Activated CD8-positive, alpha-beta memory T cell treated with anti-CD3 and anti-CD28 coated beads, Interleukin-2, amount 50 U/mL, for 24 hours (primary cell): ENCODE data around the gene GHRH.

Experiments
- DNase-seq: peaks from one replicate; pipeline ENCODE4 v3.0.0-alpha.2; 2020; ENCODE audit errors: extremely low read depth

Gene GHRH

GRCh38 chr20:37262505-37262904 is 891 bp upstream of the GHRH start:
- no peak for DNase-seq

GRCh38 chr20:37260923-37261322 is 691 bp downstream of the GHRH start:
- no peak for DNase-seq

- no peak for DNase-seq
These were observed 1.7 kb downstream of the GHRH start for GRCh38 chr20:37259865-37260264.

GRCh38 chr20:37259031-37259430 is 2.6 kb downstream of the GHRH start:
- no peak for DNase-seq

GRCh38 chr20:37257988-37258387 is 3.6 kb downstream of the GHRH start:
- DNase-seq = no peak

GRCh38 chr20:37257530-37257929 is 4.1 kb downstream of the GHRH start:
- DNase-seq = no peak

- no peak for DNase-seq
These were observed 5.3 kb downstream of the GHRH start for GRCh38 chr20:37256286-37256685.

GRCh38 chr20:37254114-37254878 is 7.3 kb downstream of the GHRH start:
- DNase-seq = no peak

GRCh38 chr20:37253087-37253486 is 8.5 kb downstream of the GHRH start:
- no peak for DNase-seq

GRCh38 chr20:37251825-37252477 is 9.7 kb downstream of the GHRH start:
- no peak for DNase-seq

GRCh38 chr20:37249304-37249703 is 12.3 kb downstream of the GHRH start:
- no peak for DNase-seq

GRCh38 chr20:37247547-37247946 is 14.1 kb downstream of the GHRH start:
- DNase-seq = no peak

GRCh38 chr20:37246736-37247135 is 14.9 kb downstream of the GHRH start:
- no peak for DNase-seq

GRCh38 chr20:37245216-37246150 is 16.1 kb downstream of the GHRH start:
- DNase-seq = no peak

GRCh38 chr20:37244572-37244957 is 17.0 kb downstream of the GHRH start:
- DNase-seq = no peak

- no peak for DNase-seq
These were observed 17.6 kb downstream of the GHRH start for GRCh38 chr20:37243937-37244571.

- DNase-seq = no peak
These were observed 18.3 kb downstream of the GHRH start for GRCh38 chr20:37243076-37243936.

GRCh38 chr20:37242503-37242902 is 19.1 kb downstream of the GHRH start:
- DNase-seq = no peak

- DNase-seq = no peak
These were observed 21.1 kb downstream of the GHRH start for GRCh38 chr20:37240337-37241067.

GRCh38 chr20:37238935-37239451 is 22.6 kb downstream of the GHRH start:
- DNase-seq = no peak
